NOMO-1 treated with dmso at 0.1 percent for 144 hours (cell line): Measurements from ENCODE around the gene SIRPB1.
"Not testable (repeated sequence)": the region's sequence is repeated elsewhere in the genome, so short reads cannot be mapped to it uniquely, and the experiment has no call there.

Experiments
- DNase-seq: peaks from one replicate; lab custom pipeline; 2025; ENCODE audit not compliant: unreplicated experiment; lab: John Stamatoyannopoulos, UW

Gene SIRPB1

DNA sequence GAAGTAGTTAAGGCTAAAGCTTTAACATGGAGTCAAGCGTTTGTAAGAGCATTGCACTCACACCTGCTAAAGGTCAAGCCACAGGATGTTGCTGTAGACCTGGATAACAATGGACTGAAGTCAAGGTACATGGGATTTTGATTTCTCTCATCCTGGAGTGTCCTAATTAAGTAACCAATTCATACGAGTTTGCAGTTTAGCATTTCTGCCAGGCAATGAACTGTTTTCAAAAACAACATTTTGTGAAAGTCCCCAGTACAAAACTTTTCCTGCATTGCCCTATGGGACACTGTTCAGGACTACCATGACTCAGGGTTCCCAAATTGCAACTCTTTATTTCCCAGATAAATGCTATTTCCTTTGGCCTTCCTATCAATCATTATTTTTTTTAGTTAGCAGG, 17.4 kb upstream of the SIRPB1 start:
- no peak for DNase-seq

DNA sequence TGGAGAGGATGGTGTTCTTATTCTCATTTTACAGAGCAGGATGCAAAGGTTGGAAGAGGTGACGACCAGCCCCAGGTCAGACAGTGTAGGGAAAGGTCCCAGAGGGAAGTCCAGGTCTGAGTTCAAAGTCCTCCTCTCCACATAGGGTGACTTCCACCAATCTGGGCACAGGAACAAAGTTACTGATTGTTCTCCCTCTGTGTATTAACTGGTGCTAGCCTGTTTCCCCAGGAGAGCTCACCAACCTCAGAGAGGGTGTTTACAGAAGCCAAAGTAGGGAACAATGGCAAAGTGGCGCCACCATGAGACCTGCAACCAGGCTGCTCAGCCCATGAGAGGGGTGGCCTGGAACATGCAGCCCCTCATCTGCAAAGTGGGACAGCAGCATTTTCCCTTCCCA, 16.8 kb upstream of the SIRPB1 start:
- no peak for DNase-seq

DNA sequence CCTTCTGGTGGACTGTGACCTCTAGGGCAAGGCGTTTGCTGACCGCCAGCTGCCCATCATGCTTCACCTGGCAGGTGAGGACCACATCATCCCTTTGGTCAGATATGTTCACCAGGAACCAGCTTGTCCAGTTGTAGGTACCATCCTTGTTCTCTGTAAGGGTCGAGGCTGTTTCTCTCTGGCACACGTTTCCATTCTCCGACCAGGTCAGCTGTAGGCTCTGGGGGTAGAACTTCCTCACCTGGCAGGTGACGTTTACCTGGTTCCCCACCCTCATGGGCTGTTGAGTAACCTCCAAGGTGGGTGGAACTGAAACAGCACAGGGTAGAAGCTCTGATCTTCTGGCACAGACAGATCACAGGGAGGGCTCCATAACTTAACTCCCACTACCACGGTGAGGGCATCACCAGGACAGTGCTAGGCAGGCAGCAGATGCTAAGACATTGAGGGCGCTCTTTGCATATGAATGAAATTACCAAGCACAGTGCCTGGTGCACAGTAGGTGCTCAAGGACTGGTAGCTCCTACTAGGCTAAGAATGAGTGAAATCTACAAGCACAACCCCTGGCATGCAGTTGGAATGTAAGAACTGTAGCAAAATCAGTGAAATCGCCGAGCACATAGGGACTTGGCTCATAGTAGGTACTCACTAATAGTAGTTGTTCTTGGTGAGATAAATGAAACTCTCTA, 15.6 kb upstream of the SIRPB1 start:
- no peak for DNase-seq

- DNase-seq = no peak
Observed at GRCh38 chr20:1633535-1633934, 13.7 kb upstream of the SIRPB1 start.

- no peak for DNase-seq
Observed at GRCh38 chr20:1632178-1632577, 12.4 kb upstream of the SIRPB1 start.

DNA sequence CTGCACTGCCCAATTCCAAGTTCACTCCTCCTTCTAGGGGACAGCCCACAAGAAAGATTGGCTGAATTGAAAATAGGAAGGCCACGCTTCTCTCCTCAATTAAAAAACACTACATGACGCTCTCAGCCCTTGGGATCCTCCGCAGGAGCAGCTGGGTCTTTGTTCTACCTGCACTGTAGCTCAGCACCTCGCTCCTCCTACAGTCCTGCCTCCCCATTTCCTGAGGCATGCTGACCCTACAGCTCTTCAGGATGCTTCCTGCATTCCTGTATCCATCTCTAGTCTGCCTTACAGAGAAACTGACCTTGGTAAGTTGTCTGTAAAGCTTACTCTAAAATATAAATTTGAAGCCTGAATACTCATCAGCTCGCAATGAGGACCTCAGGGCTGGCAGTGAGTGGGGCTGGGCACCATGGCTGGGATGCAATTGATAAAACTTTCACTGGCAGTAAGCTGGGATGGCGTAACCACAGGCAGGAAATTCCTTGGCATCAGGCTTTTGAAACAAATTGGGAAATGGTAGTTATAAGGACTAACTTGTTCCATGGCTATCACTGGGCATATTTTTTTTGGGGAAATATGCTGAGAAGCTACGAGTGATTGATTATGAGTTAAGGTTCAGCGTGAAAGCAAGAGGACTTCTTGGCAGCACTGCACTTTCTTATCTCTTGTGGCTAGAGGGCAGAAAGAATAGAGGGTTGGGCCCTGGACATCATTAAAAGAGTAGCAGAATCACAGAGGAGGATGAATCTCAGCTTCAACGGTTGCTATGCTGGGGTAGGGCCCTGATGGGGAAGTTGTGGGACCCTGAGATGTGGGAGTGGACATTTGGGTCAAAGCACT, 11.7 kb upstream of the SIRPB1 start:
- no peak for DNase-seq

- no peak for DNase-seq
Observed at GRCh38 chr20:1630186-1630585, 10.4 kb upstream of the SIRPB1 start.

- no peak for DNase-seq
Observed at GRCh38 chr20:1629321-1629720, 9.5 kb upstream of the SIRPB1 start.

DNA sequence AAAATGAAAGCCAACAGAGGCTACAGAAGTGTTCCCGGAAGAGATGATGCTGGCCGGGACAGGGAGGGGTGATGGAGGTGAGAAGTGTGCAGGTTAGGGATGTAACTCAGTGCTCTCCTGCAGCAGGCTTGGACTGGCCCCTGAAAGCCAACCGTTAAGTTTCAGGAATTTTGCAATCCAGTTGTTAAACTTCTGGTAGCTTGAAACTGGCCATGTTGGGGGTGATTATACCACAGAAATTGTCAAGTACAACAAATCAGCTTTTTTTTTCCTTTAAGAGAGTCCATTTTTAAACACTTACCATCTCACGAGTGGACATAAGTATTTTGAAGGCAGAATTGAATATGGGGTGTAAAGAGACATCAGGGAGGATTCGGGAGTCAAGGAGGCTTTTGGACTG, 8.8 kb upstream of the SIRPB1 start:
- no peak for DNase-seq

DNA sequence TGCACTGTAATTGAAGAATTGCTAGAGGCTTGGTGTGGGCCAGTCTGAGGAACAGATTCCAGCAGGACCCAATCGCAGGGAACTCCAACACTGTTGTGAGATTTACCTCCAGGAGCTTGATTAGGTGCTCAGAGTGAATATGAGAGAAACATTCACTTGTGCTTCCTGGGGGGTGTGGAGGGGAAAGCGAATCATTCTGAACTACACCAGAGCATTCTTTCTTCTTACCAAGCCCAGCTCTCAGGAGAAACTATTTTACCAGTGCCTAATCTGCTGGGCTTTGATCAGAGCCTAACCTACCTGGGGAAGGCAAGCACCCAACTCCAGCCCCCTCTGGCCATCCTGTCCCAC, 7.4 kb upstream of the SIRPB1 start:
- no peak for DNase-seq

GRCh38 chr20:1626528-1627199, 6.9 kb upstream of the SIRPB1 start:
- no peak for DNase-seq

DNA sequence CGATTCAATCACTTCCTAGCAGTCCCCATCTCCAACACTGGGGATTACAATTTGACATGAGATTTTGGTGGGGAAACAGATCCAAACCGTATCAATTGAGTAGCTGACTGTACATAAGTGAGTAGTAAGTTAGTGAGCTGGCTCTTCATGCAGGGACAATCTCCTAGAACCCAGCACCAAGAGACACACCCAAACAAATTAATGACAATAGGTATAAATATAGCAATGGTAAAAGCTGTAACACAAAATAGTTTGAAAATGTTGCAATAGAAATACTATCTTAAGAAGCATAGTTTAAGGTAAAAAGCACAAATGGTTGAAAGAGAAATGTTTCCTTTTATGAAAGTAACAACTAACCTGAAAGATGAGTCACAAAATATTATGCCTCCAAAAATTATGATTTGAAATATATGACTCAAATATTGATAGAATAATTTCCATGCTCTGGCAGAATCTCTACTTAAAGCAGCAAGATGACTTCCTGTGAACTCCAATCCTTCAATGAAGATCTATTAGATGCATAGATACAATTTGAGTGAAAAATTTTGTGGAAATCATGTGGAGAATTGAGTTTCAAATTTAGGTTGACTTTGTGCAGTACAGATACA, 5.4 kb upstream of the SIRPB1 start:
- DNase-seq = no peak

DNA sequence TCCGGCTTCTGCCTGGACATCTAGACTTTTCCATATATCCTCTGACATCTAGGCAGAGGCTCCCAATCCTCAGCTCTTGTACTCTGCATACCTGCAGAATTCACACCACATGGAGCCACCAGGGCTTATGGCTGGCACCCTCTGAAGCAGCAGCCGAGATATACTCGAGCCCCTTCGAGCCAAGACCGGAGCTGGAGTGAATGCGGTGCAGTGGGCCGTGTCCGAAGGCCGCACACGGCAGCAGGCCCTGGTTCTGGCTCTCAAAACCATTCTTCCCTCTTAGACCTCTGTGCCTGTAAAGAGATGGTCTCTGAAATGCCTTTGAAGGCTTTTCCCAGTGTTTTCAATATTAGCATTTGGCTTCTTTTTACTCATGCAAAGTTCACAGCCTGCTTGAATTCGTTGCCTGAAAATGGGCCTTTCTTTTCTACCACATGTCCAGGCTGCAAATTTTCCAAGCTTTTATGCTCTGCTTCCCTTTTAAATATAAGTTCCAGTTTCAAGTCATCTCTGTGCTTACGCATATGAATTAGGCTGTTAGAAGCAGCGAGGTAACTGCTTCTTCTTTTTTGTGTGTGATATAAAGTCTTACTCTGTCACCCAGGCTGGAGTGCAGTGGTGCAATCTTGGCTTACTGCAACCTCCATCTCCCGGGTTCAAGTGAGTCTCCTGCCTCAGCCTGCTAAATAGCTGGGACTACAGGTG, 3.8 kb upstream of the SIRPB1 start:
- DNase-seq = peak; percentile 61

DNA sequence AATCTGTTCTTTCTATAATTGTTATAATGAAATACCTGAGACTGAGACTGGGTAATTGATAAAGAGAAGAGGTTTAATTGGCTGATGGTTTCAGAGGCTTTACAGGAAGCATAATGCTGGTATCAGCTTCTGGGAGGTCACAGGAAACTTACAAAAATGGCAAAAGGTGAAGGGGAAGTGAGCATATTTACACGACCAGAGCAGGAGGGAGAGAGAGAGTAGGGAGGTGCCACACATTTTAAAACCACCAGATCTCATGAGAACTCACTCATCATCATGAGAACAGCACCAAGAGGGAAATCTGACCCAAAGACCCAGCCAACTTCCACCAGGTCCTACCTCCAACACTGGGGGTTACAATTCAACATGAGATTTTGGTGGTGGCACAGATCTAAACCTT, 2.6 kb upstream of the SIRPB1 start:
- DNase-seq = peak; percentile 65

DNA sequence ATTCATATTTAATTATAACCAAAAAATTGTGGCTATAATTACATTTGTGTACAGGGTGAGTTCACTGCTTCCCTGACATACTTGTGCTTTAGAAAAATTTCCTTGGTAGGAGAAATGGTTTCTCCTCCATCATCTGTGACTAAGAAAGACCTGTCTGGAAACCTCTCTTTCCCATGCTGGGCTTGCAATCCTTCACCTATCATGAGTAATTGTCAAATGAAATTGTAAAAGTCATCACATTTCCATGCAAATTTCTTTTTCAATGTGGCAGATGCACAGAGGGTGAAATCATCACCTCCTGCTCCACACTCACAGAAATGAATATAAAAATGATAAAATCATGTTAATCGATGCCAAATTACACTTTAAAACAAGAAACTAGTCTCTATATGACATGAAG, 1.5 kb upstream of the SIRPB1 start:
- DNase-seq = no peak

DNA sequence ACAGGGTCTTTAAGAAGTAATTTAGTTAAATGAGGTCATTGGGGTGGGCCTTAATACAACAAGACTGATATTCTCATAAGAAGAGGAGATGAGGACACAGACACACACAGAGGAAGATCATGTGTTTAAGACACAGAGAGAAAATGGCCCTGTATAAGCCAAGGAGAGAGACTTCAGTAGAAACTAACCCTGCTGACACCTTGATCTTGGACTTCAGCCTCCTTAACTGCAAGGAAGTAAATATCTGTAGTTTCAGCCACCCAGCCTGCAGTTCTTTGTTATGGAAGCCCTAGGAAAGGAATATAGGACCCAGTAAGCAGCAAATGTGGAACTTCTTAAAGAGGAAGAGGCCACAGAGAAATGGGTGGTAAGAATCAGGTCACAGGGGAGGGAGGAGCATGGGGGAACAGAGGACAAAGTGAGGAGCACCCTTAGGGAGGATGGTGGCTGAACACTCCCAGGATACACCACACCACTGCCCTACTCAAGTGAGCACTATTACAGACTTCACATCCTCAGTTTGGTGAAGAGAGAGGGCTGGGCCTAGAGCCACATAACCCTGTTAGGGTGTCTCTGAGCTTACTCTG, 762 bp downstream of the SIRPB1 start:
- DNase-seq = peak; percentile 50

DNA sequence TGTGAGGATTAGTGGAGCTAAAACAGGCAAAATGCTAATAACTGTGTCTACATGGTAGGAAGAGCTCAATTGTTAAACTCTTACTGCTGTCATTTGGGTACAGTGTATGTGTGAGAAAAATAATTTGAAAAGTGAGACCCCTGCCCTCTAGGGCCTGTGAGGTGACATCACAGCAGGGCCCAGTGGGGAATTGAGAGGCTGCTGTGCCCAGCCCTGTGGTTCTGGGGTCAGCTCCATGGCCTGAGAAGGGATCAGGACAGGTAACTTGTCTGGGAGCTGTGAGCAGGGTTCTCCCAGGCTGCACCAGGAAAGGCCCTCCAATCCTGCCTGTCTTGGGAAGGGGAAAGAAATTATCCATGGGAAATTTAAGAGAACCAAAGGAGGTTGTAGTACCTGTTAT, 1.3 kb downstream of the SIRPB1 start:
- no peak for DNase-seq

- no peak for DNase-seq
Observed at GRCh38 chr20:1616858-1617434, 2.9 kb downstream of the SIRPB1 start.

- not testable (repeated sequence) for DNase-seq
Observed at GRCh38 chr20:1610404-1610803, 9.4 kb downstream of the SIRPB1 start.

- DNase-seq = not testable (repeated sequence)
Observed at GRCh38 chr20:1608678-1609347, 11.0 kb downstream of the SIRPB1 start.
